Breast epithelium (tissue), 4 donors: ENCODE measurements around the gene GJB4. TPM values are rescaled to one million over a fixed set of nuclear protein-coding genes. Genes with fewer than 3 reads are reported as not detected.
"Not testable (repeated sequence)": the region's sequence is repeated elsewhere in the genome, so short reads cannot be mapped to it uniquely, and the experiment has no call there.

Experiments used
- DNase-seq, 2 donors: peaks; one replicate each; pipeline ENCODE4 v3.0.0-alpha.2; 2019; ENCODE audit warnings: low spot score in 2 of 2
- H3K27ac ChIP-seq, 2 donors: fragments of 200-600 bp; sonication (generic) in 1 of 2; one replicate each; pipeline ENCODE4 v1.5.1; 2016 to 2019; ENCODE audit warnings: mild to moderate bottlenecking in 1 of 2
- H3K27me3 ChIP-seq, 2 donors: fragments of 200-600 bp; sonication (generic) in 1 of 2; one replicate each; pipeline versions ENCODE4 v1.5.1 to v1.6.0; 2017 to 2019; ENCODE audit warnings: control low read depth in 1 of 2, mild to moderate bottlenecking in 1 of 2
- H3K36me3 ChIP-seq: fragments of 200-600 bp; one replicate; pipeline ENCODE4 v1.5.1; 2019
- H3K4me1 ChIP-seq, 2 donors: fragments of 200-600 bp; sonication (generic); one replicate each; pipeline ENCODE4 v1.5.1; 2016 to 2019; ENCODE audit warnings: control low read depth in 1 of 2
- H3K4me3 ChIP-seq, 3 donors: fragments of 200-600 bp; sonication (generic); 1 replicate in 2 of 3; 2 replicates in 1 of 3; pipeline ENCODE4 v1.5.1; 2016 to 2019; ENCODE audit warnings: mild to moderate bottlenecking in 3 of 3, moderate library complexity in 2 of 3
- H3K9me3 ChIP-seq, 2 donors: fragments of 200-600 bp; sonication (generic) in 1 of 2; one replicate each; pipeline ENCODE4 v1.5.1; 2016 to 2019; ENCODE audit warnings: control low read depth in 1 of 2
- POLR2A ChIP-seq: fragments of 450-650 bp; IDR thresholded peaks from one replicate; pipeline ENCODE4 v1.6.1; 2016; ENCODE audit warnings: antibody characterized with exemption, mild to moderate bottlenecking, moderate library complexity
- POLR2AphosphoS5 ChIP-seq, 3 donors: sonication (generic); formaldehyde crosslinking; IDR thresholded peaks; one replicate each; pipeline ENCODE4 v1.6.1; 2017; ENCODE audit warnings: antibody characterized with exemption in 3 of 3
- intact Hi-C: fragments of 100-400 bp; cut with DNase I; formaldehyde crosslinking; loops from one replicate; pipeline ENCODE4 v1.15.1; 2023; ENCODE audit warnings: low total_unique reads
- total RNA-seq, 3 donors: library from RNA; depleted of rRNA; stranded (reverse); fragments of >200 nt; gene quantifications; one replicate each; pipeline ENCODE4 v1.1.0, GENCODE V29; 2016
- TF ChIP-seq, protein P1 (sequence below), 3 donors: fragments of 450-650 bp; IDR thresholded peaks; one replicate each; pipeline ENCODE4 v1.5.1; 2016 to 2017; ENCODE audit warnings: antibody characterized with exemption in 3 of 3, mild to moderate bottlenecking in 3 of 3, moderate library complexity in 3 of 3

Gene GJB4
- total RNA-seq, 3 donors from 2014 or later, result 0.15 TPM; not detected in 2

DNA sequence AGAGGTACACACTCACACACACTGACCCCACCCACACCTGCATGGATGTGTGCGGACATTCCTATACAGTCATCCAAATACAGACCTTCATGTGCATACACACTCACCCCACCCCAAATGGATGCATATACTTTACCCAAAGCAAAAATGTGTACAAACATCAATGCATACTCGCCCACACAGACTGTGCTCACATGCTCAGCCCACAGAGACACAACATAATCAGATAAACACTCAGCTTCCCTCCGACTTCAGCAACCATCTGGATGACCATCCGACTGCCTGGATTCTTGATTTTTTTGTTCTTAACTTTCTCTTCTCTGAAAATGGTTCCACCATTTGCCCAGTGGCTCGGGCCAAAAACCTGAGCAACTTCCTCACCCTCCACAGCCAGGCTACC, 29.1 kb upstream of the GJB4 start:
- intact Hi-C loops, result no loop called here
- no peak for DNase-seq
- TF ChIP-seq, protein P1, sequence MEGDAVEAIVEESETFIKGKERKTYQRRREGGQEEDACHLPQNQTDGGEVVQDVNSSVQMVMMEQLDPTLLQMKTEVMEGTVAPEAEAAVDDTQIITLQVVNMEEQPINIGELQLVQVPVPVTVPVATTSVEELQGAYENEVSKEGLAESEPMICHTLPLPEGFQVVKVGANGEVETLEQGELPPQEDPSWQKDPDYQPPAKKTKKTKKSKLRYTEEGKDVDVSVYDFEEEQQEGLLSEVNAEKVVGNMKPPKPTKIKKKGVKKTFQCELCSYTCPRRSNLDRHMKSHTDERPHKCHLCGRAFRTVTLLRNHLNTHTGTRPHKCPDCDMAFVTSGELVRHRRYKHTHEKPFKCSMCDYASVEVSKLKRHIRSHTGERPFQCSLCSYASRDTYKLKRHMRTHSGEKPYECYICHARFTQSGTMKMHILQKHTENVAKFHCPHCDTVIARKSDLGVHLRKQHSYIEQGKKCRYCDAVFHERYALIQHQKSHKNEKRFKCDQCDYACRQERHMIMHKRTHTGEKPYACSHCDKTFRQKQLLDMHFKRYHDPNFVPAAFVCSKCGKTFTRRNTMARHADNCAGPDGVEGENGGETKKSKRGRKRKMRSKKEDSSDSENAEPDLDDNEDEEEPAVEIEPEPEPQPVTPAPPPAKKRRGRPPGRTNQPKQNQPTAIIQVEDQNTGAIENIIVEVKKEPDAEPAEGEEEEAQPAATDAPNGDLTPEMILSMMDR (IDR thresholded peaks at IDR 0.05), result no peak
- no peak for TF ChIP-seq POLR2A
- TF ChIP-seq POLR2AphosphoS5 (IDR thresholded peaks at IDR 0.05), result no peak
- Histone ChIP-seq H3K36me3 (no peaks in the 10 kb centered on the region), H3K27ac (no peak overlapping the region), H3K27me3 (peaks cover 0 to 11% of the 10 kb centered on the region in 2 donors), H3K9me3 (no peaks in the 10 kb centered on the region), H3K4me1 (no peaks in the 10 kb centered on the region), H3K4me3 (no peak overlapping the region)

DNA sequence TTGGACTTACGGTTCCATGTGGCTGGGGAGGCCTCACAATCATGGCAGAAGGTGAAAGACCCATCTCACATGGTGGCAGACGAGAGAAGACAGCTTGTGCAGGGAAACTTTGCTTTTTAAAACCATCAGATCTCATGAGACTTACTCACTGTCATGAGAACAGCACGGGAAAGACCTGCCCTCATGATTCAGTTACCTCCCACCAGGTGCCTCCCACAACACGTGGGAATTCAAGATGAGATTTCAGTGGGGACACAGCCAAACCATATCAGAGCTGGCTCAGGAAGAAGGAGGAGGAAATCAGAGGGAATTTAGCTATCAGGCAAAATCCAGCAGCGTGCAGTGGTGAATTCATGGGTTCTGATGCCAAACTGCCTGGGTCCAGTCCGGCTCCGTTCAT, 26.7 kb upstream of the GJB4 start:
- H3K27ac ChIP-seq, H3K4me1 ChIP-seq, H3K36me3 ChIP-seq, H3K4me3 ChIP-seq, H3K9me3 ChIP-seq, DNase-seq, intact Hi-C loops: not testable (repeated sequence)
- peaks cover 0 to 10% of the 10 kb centered on the region in 2 donors for H3K27me3 ChIP-seq

DNA sequence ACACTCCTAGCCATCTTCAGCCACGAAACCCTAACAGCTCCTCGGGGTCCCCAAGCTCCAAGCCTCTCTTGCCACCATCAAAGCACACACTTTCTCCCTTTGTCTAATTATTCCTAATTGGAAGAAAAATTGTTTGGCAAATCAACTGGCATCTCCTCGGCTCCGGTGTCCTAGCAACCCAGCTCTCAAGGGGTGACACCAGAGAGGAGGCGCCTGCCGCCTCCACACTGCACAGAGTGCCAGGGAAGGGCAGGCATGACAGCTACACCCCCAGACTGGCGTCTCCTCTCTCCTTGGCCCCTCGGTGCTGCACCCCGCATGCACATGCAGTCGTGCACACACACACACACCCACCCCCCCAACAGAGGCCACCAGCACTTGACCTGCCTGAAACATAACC, 22.8 kb upstream of the GJB4 start:
- Histone ChIP-seq H3K27me3 (no peaks in the 10 kb centered on the region), H3K36me3 (no peaks in the 10 kb centered on the region), H3K9me3 (no peaks in the 10 kb centered on the region), H3K4me3 (no peak overlapping the region), H3K4me1 (no peaks in the 10 kb centered on the region), H3K27ac (no peak overlapping the region)
- TF ChIP-seq POLR2AphosphoS5 (IDR thresholded peaks at IDR 0.05) (no peak), POLR2A (no peak)
- TF ChIP-seq, protein P1 (IDR thresholded peaks at IDR 0.05), result no peak
- no peak for DNase-seq
- intact Hi-C loops, result no loop called here

DNA sequence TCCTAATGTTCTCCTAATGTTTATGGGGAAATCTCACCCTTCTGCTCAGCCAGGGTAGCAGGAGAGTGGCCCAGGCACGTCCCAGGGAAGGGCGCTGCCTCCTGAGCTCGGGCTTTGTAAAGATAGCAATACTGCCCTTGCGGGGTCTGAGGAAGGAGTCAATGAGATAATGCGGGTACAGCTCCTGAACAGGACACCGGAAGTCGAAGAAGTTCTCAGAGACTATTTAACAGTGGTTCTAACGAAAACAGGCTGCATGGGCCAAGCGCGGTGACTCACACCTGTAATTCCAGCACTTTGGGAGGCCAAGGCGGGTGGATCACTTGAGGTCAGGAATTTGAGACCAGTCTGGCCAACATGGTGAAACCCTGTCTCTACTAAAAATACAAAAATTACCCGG, 22.3 kb upstream of the GJB4 start:
- intact Hi-C loops, H3K27me3 ChIP-seq, H3K27ac ChIP-seq, H3K4me3 ChIP-seq, DNase-seq, H3K36me3 ChIP-seq, H3K4me1 ChIP-seq, H3K9me3 ChIP-seq: not testable (repeated sequence)

DNA sequence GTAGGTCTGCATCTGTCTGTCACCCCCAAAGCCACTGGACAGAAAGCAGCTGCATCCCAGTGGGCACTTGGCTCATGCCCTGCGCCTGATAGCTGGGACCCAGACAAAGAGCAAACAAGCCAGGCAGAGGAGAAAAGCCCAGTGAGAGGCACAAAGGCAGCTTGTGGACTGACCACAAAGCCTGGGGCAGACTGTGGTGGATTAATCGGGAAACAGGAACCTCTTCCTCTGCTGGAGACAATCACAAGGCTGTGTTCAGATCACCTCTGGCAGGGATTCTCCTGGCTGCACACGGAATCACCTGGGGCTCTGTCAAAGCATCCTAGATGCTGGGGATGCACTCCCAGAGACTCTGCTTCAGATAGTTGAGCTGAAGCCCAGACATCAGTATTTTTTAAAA, 19.9 kb upstream of the GJB4 start:
- Histone ChIP-seq H3K9me3 (no peaks in the 10 kb centered on the region), H3K27me3 (no peaks in the 10 kb centered on the region), H3K27ac (no peak overlapping the region), H3K4me3 (no peak overlapping the region), H3K36me3 (no peaks in the 10 kb centered on the region), H3K4me1 (no peaks in the 10 kb centered on the region)
- intact Hi-C loops, result no loop called here
- TF ChIP-seq POLR2AphosphoS5 (IDR thresholded peaks at IDR 0.05), result no peak
- no peak for TF ChIP-seq POLR2A
- TF ChIP-seq, protein P1 (IDR thresholded peaks at IDR 0.05), result no peak
- DNase-seq, result no peak

DNA sequence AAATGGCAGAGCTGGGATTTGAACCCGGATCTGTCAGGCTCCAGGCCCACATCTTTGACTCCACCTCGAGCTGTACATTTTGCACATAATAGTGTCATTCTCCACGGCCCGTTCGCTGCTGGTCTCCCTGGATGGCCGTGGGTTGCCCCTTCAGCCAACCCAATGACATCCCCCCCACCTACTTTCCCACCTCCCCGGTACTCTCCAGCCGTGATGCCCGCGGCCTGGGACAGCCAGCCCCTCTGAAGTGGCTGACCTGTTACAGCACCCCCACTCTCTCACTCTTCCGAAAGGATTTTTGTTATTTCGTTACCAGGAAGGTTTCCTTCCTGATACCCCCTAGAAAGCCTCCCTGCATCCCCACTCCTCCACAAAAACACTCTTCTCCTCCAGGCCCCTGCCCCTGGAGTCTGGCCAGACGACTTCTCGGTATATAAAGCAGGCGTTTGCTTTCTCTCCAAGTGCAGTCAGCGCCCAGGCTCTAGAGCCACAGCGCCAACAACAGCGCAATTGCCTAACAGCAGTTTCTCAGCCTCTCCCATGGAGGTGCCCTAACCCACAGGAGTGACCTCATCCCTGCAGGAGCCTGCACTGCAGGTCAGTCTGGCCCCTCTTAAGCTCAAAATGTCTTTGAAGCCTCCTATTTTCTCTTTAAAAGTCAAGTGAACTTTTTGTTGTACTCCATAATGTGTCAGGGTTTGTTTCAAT, 19.2 kb upstream of the GJB4 start:
- no peak overlapping the region for H3K4me3 ChIP-seq
- H3K27me3 ChIP-seq, result no peaks in the 10 kb centered on the region
- TF ChIP-seq, protein P1 (IDR thresholded peaks at IDR 0.05), result no peak
- TF ChIP-seq POLR2A (no peak), POLR2AphosphoS5 (IDR thresholded peaks at IDR 0.05) (no peak)
- DNase-seq, result no peak
- no peaks in the 10 kb centered on the region for H3K4me1 ChIP-seq
- H3K27ac ChIP-seq, result no peak overlapping the region
- intact Hi-C loops, result no loop called here
- H3K36me3 ChIP-seq, result no peaks in the 10 kb centered on the region
- no peaks in the 10 kb centered on the region for H3K9me3 ChIP-seq
